Measurements from ENCODE around the gene SIAH3. TPM values are rescaled to one million over a fixed set of nuclear protein-coding genes. Genes with fewer than 3 reads are reported as not detected.

SIAH3 gene
- total RNA-seq (2014; rRNA removed; shearing (Covaris generic)) (0.17 and 0.35 TPM in 2 replicates), polyA plus RNA-seq (2016; fragmentation: Nextera tagmentation; extraction: Ambion mirVana) (0.13 and 0.14 TPM in 2 replicates)
- long read RNA-seq, result 0 reads

- 0 out of 3 replicates have a peak, but pooled peaks cover 3% of the 10 kb centered on the region for H3K36me3 Mint-ChIP-seq (ENCODE audit: low read depth)
- peaks cover 6% of the 10 kb centered on the region; the same call in 2 of the 3 replicates for H3K9me3 Mint-ChIP-seq
- Histone ChIP-seq H3K4me1 (ENCODE audit: insufficient read depth) (peaks cover 35% of the 10 kb centered on the region), H3F3A (replicated peaks; ENCODE audit: low read depth) (no peaks in the 10 kb centered on the region), H3K4me2 (peak within 1 kb of the TSS; percentile 86), H2AFZ (peak within 1 kb of the TSS; percentile 100), H3K9me2 (ENCODE audit: insufficient read depth) (no peaks in the 10 kb centered on the region), H4K20me1 (replicated peaks; ENCODE audit: insufficient read depth) (no peaks in the 10 kb centered on the region), H3K36me3 (ENCODE audit: insufficient read depth) (no peaks in the 10 kb centered on the region), H3K79me2 (replicated peaks; ENCODE audit: insufficient read depth) (no peaks in the 10 kb centered on the region), H3K27ac (ENCODE audit: low read depth) (no peak within 1 kb of the TSS), H3K27me3 (ENCODE audit: insufficient read depth) (peaks cover 35% of the 10 kb centered on the region), H3K4me3 (peak within 1 kb of the TSS; percentile 75)
- peaks cover 30% of the 10 kb centered on the region for H3K27me3 Mint-ChIP-seq (ENCODE audit: insufficient read depth, low read depth, poor library complexity)
- TF ChIP-seq JUNB (IDR thresholded peaks at IDR 0.05; ENCODE audit: unreplicated experiment) (no peak), CREB1 (CRISPR knock-in tag; IDR thresholded peaks at IDR 0.05; ENCODE audit: low read depth) (peak; percentile 27; the same call in 1 of the 2 replicates), NANOG (IDR thresholded peaks at IDR 0.05; ENCODE audit: borderline replicate concordance) (no peak), CTCF (conservative IDR thresholded peaks at IDR 0.05; ENCODE audit: low read depth in 2 of 2) (no peak)
- peak; percentile 51 for ATAC-seq
- peak within 1 kb of the TSS; percentile 75 for H3K4me3 Mint-ChIP-seq
- no peak within 1 kb of the TSS for H3K27ac Mint-ChIP-seq
- peaks cover 55% of the 10 kb centered on the region for H3K4me1 Mint-ChIP-seq
- DNase-seq (ENCODE audit: low spot score), result peak; percentile 68
Observed at GRCh38 chr13:45851171-45851921, at the start of gene SIAH3. SIAH3 (minus strand) TSS chr13:45851753; CDS start chr13:45851629, 124 bp downstream.

- H3K9me3 Mint-ChIP-seq, result no peaks in the 10 kb centered on the region
- ATAC-seq, result no peak
- Histone ChIP-seq H3F3A (replicated peaks; ENCODE audit: low read depth) (no peaks in the 10 kb centered on the region), H3K27ac (ENCODE audit: low read depth) (no peak overlapping the region), H3K79me2 (replicated peaks; ENCODE audit: insufficient read depth) (no peaks in the 10 kb centered on the region), H3K9me2 (ENCODE audit: insufficient read depth) (no peaks in the 10 kb centered on the region), H3K4me2 (no peak overlapping the region), H3K27me3 (ENCODE audit: insufficient read depth) (no peaks in the 10 kb centered on the region), H4K20me1 (replicated peaks; ENCODE audit: insufficient read depth) (no peaks in the 10 kb centered on the region), H2AFZ (no peak overlapping the region), H3K36me3 (ENCODE audit: insufficient read depth) (no peaks in the 10 kb centered on the region), H3K4me3 (no peak overlapping the region), H3K4me1 (ENCODE audit: insufficient read depth) (no peaks in the 10 kb centered on the region)
- H3K27me3 Mint-ChIP-seq (ENCODE audit: insufficient read depth, low read depth, poor library complexity), result peaks cover 5% of the 10 kb centered on the region
- H3K36me3 Mint-ChIP-seq (ENCODE audit: low read depth), result no peaks in the 10 kb centered on the region
- H3K4me1 Mint-ChIP-seq, result no peaks in the 10 kb centered on the region
- no peak overlapping the region for H3K27ac Mint-ChIP-seq
- DNase-seq (ENCODE audit: low spot score), result no peak
- no peak overlapping the region for H3K4me3 Mint-ChIP-seq
- TF ChIP-seq CREB1 (CRISPR knock-in tag; IDR thresholded peaks at IDR 0.05; ENCODE audit: low read depth) (no peak), CTCF (conservative IDR thresholded peaks at IDR 0.05; ENCODE audit: low read depth in 2 of 2) (no peak), ZNF462 (CRISPR knock-in tag; IDR thresholded peaks at IDR 0.05) (no peak), STAT1 (IDR thresholded peaks at IDR 0.05; ENCODE audit: unreplicated experiment) (no peak), ETS1 (IDR thresholded peaks at IDR 0.05) (no peak), EZH2 (IDR thresholded peaks at IDR 0.05; ENCODE audit: low read depth, unreplicated experiment) (no peak)
Observed at GRCh38 chr13:45899406-45899805, 47.9 kb upstream of the SIAH3 start.

Measured in GM23338 (cell line).